GM12872 (cell line): ENCODE results near the gene MFSD2A.

ENCODE experiments used
- TF ChIP-seq, protein P1 (sequence below): IDR thresholded peaks from 3 replicates; pipeline ENCODE4 v1.5.1; 2011; ENCODE audit warnings: low read depth, mild to moderate bottlenecking, low read length, moderate library complexity; ENCODE audit not compliant: insufficient read depth

MFSD2A gene

DNA sequence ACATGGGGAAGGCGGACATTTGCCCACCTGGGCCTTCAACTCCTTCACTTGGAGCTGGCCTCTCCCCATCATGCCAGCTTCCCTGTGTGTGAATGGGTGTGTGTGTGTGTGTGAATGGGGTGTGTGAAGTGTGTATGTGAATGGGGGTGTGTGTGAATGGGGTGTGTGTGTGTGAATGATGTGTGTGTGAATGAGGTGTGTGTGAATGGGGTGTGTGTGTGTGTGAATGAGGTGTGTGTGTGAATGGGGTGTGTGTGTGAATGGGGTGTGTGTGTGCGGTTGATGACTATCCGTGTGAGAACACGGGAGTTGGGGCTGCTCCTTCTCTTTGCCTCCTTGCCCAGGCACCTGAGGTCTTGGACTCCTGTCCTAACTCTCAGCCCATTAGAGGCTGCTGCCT is 9.6 kb downstream of the MFSD2A start:
- TF ChIP-seq, protein P1, sequence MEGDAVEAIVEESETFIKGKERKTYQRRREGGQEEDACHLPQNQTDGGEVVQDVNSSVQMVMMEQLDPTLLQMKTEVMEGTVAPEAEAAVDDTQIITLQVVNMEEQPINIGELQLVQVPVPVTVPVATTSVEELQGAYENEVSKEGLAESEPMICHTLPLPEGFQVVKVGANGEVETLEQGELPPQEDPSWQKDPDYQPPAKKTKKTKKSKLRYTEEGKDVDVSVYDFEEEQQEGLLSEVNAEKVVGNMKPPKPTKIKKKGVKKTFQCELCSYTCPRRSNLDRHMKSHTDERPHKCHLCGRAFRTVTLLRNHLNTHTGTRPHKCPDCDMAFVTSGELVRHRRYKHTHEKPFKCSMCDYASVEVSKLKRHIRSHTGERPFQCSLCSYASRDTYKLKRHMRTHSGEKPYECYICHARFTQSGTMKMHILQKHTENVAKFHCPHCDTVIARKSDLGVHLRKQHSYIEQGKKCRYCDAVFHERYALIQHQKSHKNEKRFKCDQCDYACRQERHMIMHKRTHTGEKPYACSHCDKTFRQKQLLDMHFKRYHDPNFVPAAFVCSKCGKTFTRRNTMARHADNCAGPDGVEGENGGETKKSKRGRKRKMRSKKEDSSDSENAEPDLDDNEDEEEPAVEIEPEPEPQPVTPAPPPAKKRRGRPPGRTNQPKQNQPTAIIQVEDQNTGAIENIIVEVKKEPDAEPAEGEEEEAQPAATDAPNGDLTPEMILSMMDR = no peak

DNA sequence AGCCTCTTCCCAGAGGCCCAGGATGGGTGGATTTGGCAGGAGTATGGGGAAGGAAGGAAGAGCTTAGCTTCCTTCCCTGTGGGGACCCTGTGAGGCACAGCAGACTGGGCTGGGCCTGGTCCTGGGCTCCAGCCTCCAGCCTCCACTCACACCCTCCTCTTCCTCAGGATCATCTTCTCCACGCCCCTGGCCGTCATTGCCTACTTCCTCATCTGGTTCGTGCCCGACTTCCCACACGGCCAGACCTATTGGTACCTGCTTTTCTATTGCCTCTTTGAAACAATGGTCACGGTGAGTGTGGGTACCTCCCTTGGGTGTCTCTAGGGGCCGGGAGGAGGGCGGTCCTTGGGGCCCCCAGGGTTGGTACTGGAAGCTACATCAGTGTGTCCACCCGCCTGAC is 10.1 kb downstream of the MFSD2A start:
- TF ChIP-seq, protein P1 = no peak

DNA sequence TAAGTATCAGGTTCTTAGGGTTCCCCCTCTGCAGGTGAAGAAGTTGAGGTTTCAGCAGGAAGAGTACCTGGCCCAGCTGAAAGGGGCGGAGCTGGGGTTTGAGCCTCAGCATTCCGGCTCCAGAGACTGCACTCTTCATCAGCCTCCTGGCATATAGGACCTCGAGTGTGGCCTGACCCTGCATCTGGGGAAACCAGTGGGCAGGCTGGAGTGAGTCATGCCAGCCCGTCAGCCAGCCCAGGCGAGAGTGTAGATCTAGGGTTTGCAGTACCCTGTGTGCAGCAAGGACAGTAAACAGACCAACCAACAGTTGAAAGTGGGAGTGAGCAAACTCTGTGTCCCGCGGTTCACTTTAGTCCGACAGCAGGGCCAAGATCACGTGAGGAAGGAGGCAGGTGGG is 14.1 kb downstream of the MFSD2A start:
- TF ChIP-seq, protein P1 = no peak

DNA sequence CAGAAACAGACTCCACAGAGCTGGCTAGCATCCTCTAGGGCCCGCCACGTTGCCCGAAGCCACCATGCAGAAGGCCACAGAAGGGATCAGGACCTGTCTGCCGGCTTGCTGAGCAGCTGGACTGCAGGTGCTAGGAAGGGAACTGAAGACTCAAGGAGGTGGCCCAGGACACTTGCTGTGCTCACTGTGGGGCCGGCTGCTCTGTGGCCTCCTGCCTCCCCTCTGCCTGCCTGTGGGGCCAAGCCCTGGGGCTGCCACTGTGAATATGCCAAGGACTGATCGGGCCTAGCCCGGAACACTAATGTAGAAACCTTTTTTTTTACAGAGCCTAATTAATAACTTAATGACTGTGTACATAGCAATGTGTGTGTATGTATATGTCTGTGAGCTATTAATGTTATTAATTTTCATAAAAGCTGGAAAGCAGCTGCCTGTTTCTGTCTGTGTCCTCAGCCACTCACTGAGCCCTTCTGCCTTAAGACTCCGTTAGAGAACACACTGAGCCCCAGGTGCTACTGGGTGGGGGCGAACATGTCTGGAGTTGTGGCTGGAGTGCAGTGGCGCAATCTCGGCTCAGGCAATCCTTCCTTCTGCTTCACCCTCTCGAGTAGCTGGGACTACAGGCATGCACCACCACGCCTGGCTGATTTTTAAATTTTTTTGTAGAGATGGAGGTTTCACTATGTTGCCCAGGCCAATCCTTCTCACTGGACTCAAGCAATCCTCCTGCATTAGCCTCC is 14.8 kb downstream of the MFSD2A start:
- TF ChIP-seq, protein P1 = no peak

DNA sequence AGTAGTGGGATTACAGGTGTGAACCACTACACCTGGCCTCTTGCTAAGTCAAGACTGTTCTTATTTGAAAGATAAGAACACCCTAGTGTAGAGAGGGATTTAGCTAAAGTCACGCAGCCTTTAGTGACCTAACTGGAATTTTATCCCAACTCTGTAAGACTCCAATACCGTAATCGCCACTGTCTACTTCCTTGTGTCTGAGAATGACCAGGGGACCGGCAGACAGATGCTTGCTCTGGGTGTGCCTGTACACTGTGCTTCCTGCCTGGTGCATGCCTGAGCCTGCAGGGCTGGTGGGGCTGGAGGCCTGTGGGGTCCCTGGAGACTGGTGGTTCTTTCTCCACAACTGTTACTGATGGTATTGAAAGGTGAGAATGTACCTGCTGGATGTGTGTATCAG is 15.3 kb downstream of the MFSD2A start:
- TF ChIP-seq, protein P1 = no peak

DNA sequence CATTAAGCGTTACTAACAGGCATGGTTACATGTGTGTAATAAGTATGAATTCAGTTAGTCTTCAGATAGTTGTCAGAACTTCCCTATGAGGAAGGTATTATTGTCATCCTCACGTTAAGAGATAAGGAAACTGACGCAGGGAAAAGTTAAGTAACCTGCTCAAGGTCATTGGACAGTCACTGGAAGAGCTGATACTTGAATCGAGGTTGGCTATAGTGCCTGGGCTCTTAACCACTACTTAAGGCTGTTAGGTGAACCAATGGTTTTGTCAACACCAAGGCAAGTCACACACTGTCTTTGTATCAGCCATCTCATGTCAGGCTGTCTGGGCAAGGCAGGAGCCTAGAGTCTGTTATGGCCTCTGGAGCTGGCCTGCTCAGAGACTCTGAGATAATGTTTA is 16.2 kb downstream of the MFSD2A start:
- TF ChIP-seq, protein P1 = no peak

DNA sequence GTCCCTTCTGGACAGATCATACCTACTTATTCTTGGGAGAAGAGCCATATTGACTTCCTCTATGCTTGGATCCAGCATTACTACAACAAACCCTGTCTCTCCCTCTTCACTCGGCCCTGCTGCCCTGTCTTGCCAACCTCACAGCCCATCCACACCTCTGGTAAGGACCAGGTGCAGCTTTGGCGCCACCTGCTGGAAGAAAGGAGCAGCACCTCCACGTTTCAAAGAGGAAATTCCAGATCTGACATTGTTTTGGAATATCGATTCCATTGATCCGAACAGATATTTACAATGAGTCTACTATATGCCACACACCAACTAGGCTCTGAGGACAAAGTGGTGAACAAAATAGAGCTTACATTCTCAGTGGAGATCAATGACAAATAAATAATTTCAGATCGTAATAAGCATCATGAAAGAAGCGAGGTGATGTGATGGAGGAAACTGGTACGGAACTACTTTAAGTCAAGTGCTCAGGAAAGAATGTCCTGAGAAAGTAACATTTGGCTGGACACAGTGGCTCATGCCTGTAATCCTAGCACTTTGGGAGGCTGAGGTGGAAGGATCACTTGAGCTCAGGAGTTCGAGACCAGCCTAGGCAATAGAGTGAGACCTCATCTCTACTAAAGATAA is 18.7 kb downstream of the MFSD2A start:
- TF ChIP-seq, protein P1 = peak; percentile 94
